Measurements from ENCODE around the gene GRAMD1B. TPM values are rescaled to one million over a fixed set of nuclear protein-coding genes. Genes with fewer than 3 reads are reported as not detected.
A peak's percentile ranks its signal among the peaks of the same experiment; 100 is the strongest.

The GRAMD1B gene
- total RNA-seq, 1 donor from 2014 or later: 1.4 TPM

GRCh38 chr11:123556633-123557032 lies 126.6 kb downstream of the GRAMD1B start:
- no peak overlapping the region for H3K4me3 ChIP-seq
- no peaks in the 10 kb centered on the region for H3K27me3 ChIP-seq
- no peak for TF ChIP-seq CTCF (IDR thresholded peaks at IDR 0.05)
- no peaks in the 10 kb centered on the region for H3K4me1 ChIP-seq
- H3K36me3 ChIP-seq: no peaks in the 10 kb centered on the region
- intact Hi-C loops (cut with DNase I): no loop called here
- no peak overlapping the region for H3K27ac ChIP-seq
- H3K9me3 ChIP-seq: no peaks in the 10 kb centered on the region
- DNase-seq (ENCODE audit: low spot score in 2 of 2): no peak

GRCh38 chr11:123558536-123559315 lies 128.7 kb downstream of the GRAMD1B start:
- no peaks in the 10 kb centered on the region for H3K9me3 ChIP-seq
- no peaks in the 10 kb centered on the region for H3K36me3 ChIP-seq
- H3K4me1 ChIP-seq: no peaks in the 10 kb centered on the region
- intact Hi-C loops (cut with DNase I): no loop called here
- no peak overlapping the region for H3K4me3 ChIP-seq
- no peaks in the 10 kb centered on the region for H3K27me3 ChIP-seq
- no peak for DNase-seq (ENCODE audit: low spot score in 2 of 2)
- TF ChIP-seq CTCF (IDR thresholded peaks at IDR 0.05): no peak
- H3K27ac ChIP-seq: no peak overlapping the region

- no peak overlapping the region for H3K27ac ChIP-seq
- H3K4me3 ChIP-seq: peak overlapping the region; percentile 3 to 57
- intact Hi-C loops (cut with DNase I): no loop called here
- no peaks in the 10 kb centered on the region for H3K27me3 ChIP-seq
- TF ChIP-seq CTCF (IDR thresholded peaks at IDR 0.05): no peak
- H3K9me3 ChIP-seq: no peaks in the 10 kb centered on the region
- DNase-seq (ENCODE audit: low spot score in 2 of 2): no peak
- H3K36me3 ChIP-seq: no peaks in the 10 kb centered on the region
- H3K4me1 ChIP-seq: no peaks in the 10 kb centered on the region
Measured at GRCh38 chr11:123559523-123559955, 129.5 kb downstream of the GRAMD1B start.

- Histone ChIP-seq H3K27ac (no peak overlapping the region), H3K27me3 (no peaks in the 10 kb centered on the region), H3K9me3 (no peaks in the 10 kb centered on the region), H3K4me3 (peak overlapping the region; percentile 3 to 57), H3K36me3 (no peaks in the 10 kb centered on the region), H3K4me1 (no peaks in the 10 kb centered on the region)
- intact Hi-C loops (cut with DNase I): no loop called here
- no peak for DNase-seq (ENCODE audit: low spot score in 2 of 2)
- TF ChIP-seq CTCF (IDR thresholded peaks at IDR 0.05): no peak
Measured at GRCh38 chr11:123560006-123560405, 129.9 kb downstream of the GRAMD1B start.

- Histone ChIP-seq H3K36me3 (no peaks in the 10 kb centered on the region), H3K27ac (no peak overlapping the region), H3K27me3 (no peaks in the 10 kb centered on the region), H3K4me1 (no peaks in the 10 kb centered on the region), H3K4me3 (no peak overlapping the region), H3K9me3 (no peaks in the 10 kb centered on the region)
- TF ChIP-seq CTCF (IDR thresholded peaks at IDR 0.05): no peak
- intact Hi-C loops (cut with DNase I): no loop called here
- no peak for DNase-seq (ENCODE audit: low spot score in 2 of 2)
Measured at GRCh38 chr11:123561431-123561800, 131.3 kb downstream of the GRAMD1B start.
